Measurements from ENCODE around the gene NFIX. TPM values are rescaled to one million over a fixed set of nuclear protein-coding genes. Genes with fewer than 3 reads are reported as not detected.

NFIX gene
- total RNA-seq, 2 donors from 2014 or later = 16.9 to 26.7 TPM

GRCh38 chr19:13010992-13011652, 15.8 kb downstream of the NFIX start:
- H3K36me3 ChIP-seq (replicated peaks in 1 of 2; ENCODE audit: insufficient read depth in 1 of 2, low read depth in 2 of 2) = no peaks in the 10 kb centered on the region
- no peak for ATAC-seq
- no peak overlapping the region for H3K27ac ChIP-seq
- no peak for TF ChIP-seq POLR2A (IDR thresholded peaks at IDR 0.05)
- no peak for TF ChIP-seq CTCF (IDR thresholded peaks at IDR 0.05)
- H3K9me3 ChIP-seq = no peaks in the 10 kb centered on the region
- DNase-seq = no peak
- H3K4me3 ChIP-seq = no peak overlapping the region
- 69 to 84% methylated on average over 29 to 39 of the region's 39 CpGs for WGBS, 2 donors
- intact Hi-C loops (cut with DNase I) = no loop called here
- peaks cover 37% of the 10 kb centered on the region for H3K4me1 ChIP-seq
- no peaks in the 10 kb centered on the region for H3K27me3 ChIP-seq

- intact Hi-C loops (cut with DNase I) = no loop called here
- Histone ChIP-seq H3K4me3 (no peak overlapping the region), H3K27ac (no peak overlapping the region), H3K36me3 (replicated peaks in 1 of 2; ENCODE audit: insufficient read depth in 1 of 2, low read depth in 2 of 2) (no peaks in the 10 kb centered on the region), H3K4me1 (peaks cover 30% of the 10 kb centered on the region), H3K9me3 (no peaks in the 10 kb centered on the region), H3K27me3 (no peaks in the 10 kb centered on the region)
- DNase-seq (no peak), ATAC-seq (no peak)
- 56 to 77% methylated on average over 47 to 49 of the region's 54 CpGs for WGBS, 2 donors
- no peak for TF ChIP-seq POLR2A (IDR thresholded peaks at IDR 0.05)
- no peak for TF ChIP-seq CTCF (IDR thresholded peaks at IDR 0.05)
Observed at GRCh38 chr19:13011653-13012389, 16.5 kb downstream of the NFIX start.

GRCh38 chr19:13012390-13012689, 17.1 kb downstream of the NFIX start:
- intact Hi-C loops (cut with DNase I) = no loop called here
- Histone ChIP-seq H3K9me3 (no peaks in the 10 kb centered on the region), H3K4me1 (peaks cover 25% of the 10 kb centered on the region), H3K27me3 (no peaks in the 10 kb centered on the region), H3K36me3 (replicated peaks in 1 of 2; ENCODE audit: insufficient read depth in 1 of 2, low read depth in 2 of 2) (no peaks in the 10 kb centered on the region), H3K27ac (peak overlapping the region in 1 of 4 donors; percentile 45), H3K4me3 (no peak overlapping the region)
- 49 to 70% methylated on average over 7 to 22 of the region's 23 CpGs for WGBS, 2 donors
- DNase-seq (no peak), ATAC-seq (no peak)
- TF ChIP-seq CTCF (IDR thresholded peaks at IDR 0.05) (no peak), POLR2A (IDR thresholded peaks at IDR 0.05) (no peak)

GRCh38 chr19:13012690-13013608, 17.7 kb downstream of the NFIX start:
- intact Hi-C loops (cut with DNase I) = no loop called here
- Histone ChIP-seq H3K36me3 (replicated peaks in 1 of 2; ENCODE audit: insufficient read depth in 1 of 2, low read depth in 2 of 2) (no peaks in the 10 kb centered on the region), H3K9me3 (no peaks in the 10 kb centered on the region), H3K4me3 (no peak overlapping the region), H3K27me3 (no peaks in the 10 kb centered on the region), H3K4me1 (peaks cover 24% of the 10 kb centered on the region), H3K27ac (peak overlapping the region in 3 of 4 donors; percentile 32 to 45 (median 36))
- ATAC-seq (no peak), DNase-seq (peak in 1 of 4 donors; percentile 33)
- 64 to 85% methylated on average over 51 to 52 of the region's 52 CpGs for WGBS, 2 donors
- TF ChIP-seq CTCF (IDR thresholded peaks at IDR 0.05) = no peak
- no peak for TF ChIP-seq POLR2A (IDR thresholded peaks at IDR 0.05)

Data from body of pancreas (tissue), 4 donors.